22Rv1 (cell line): ENCODE measurements around the gene SRC.

Experiments
- H3K27ac ChIP-seq: fragments of 450-650 bp; 2 replicates; pipeline ENCODE4 v1.5.1; 2017
- CTCF ChIP-seq: fragments of 450-650 bp; IDR thresholded peaks from 2 replicates; pipeline ENCODE4 v1.5.1; 2017; ENCODE audit warnings: mild to moderate bottlenecking
- ZFX ChIP-seq: fragments of 450-650 bp; IDR thresholded peaks from 2 replicates; pipeline ENCODE4 v1.6.1; 2017; ENCODE audit warnings: antibody characterized with exemption, borderline replicate concordance

Gene SRC

GRCh38 chr20:37385176-37385575, 39.2 kb downstream of the SRC start:
- no peak overlapping the region for H3K27ac ChIP-seq
- no peak for TF ChIP-seq CTCF

- no peak overlapping the region for H3K27ac ChIP-seq
- TF ChIP-seq ZFX = no peak
- TF ChIP-seq CTCF = no peak
These were observed 39.9 kb downstream of the SRC start for GRCh38 chr20:37385659-37386504.

GRCh38 chr20:37386505-37387251, 40.7 kb downstream of the SRC start:
- TF ChIP-seq ZFX (no peak), CTCF (no peak)

GRCh38 chr20:37387519-37388269, 41.8 kb downstream of the SRC start:
- no peak overlapping the region for H3K27ac ChIP-seq
- TF ChIP-seq CTCF (no peak), ZFX (no peak)

More at GRCh38 chr20:37386505-37387251, 40.7 kb downstream of the SRC start:
- no peak overlapping the region for H3K27ac ChIP-seq

- TF ChIP-seq ZFX (no peak), CTCF (no peak)
- H3K27ac ChIP-seq = no peak overlapping the region
These were observed 42.9 kb downstream of the SRC start for GRCh38 chr20:37388831-37389230.

GRCh38 chr20:37389241-37389747, 43.4 kb downstream of the SRC start:
- TF ChIP-seq ZFX (no peak), CTCF (no peak)
- no peak overlapping the region for H3K27ac ChIP-seq
